GM19043 (cell line): ENCODE results near the gene MYT1.
"Not testable (repeated sequence)": the region's sequence is repeated elsewhere in the genome, so short reads cannot be mapped to it uniquely, and the experiment has no call there.

Experiments
- ATAC-seq: cut with Tn5 transposase; IDR thresholded peaks from one replicate; pipeline ENCODE4 v1.9.1; 2021; ENCODE audit warnings: low read depth; ENCODE audit not compliant: unreplicated experiment

Gene MYT1

DNA sequence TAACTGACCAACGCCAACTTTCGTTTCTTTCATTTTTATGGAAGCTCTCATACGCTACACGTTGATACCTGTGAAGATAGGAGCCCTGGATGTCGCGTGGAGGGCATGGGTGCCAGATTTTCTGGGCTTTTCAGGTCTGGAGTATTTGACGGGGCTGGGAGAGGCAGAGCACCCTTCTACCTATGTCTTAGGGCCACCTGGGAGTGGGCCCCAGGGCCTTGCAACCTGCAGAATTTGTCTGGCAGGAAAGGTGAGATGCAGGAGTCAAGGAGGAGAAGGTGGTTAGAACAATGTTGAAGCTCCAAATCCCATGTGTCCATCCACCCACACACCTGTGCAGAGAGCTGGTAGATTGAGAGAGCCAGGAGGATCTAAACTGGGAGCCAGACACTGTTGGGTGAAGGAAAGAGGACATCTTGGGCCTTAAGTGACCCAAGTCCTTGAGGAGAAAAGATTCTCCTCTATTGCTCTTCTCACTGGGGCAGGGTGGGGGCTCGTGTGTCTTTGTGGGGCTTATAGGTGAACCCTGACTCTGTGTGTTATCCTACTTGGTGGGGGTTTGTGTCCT is 63.9 kb downstream of the MYT1 start:
- no peak for ATAC-seq

DNA sequence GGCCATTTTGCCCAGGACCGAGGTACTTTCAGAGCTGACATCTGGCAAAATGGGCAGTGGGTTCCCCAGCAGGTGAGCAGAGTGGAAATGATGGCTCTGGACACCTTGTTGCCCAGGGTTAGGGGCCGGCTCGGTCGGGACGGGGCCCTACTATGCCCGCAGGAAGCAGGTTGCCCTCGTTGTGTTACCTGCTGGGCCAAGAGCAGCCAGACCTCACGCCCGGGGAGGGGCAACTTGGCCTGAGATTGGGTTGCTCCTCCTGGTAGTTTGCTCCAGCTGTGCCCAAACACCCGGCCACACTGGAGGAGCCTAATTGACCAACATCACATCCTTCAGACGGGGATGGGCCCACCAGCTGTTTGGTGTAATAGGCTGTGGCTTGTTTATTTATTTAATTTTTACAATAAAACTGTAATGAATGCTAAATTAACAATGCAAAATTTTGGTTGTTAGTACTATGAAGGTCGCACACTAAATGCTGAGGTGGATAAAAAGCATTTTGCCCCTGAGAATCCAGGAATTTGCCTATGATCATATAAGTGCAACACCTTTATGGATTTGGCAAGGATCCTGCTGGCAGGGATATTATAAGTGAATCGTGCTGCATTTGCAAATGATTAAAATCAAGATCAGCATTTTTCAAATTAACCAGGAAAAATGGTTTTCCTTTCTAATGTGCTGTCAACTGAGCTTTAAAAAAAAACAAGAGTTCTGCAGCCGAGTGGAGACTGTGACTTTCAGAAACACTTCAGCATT is 64.7 kb downstream of the MYT1 start:
- ATAC-seq = no peak

DNA sequence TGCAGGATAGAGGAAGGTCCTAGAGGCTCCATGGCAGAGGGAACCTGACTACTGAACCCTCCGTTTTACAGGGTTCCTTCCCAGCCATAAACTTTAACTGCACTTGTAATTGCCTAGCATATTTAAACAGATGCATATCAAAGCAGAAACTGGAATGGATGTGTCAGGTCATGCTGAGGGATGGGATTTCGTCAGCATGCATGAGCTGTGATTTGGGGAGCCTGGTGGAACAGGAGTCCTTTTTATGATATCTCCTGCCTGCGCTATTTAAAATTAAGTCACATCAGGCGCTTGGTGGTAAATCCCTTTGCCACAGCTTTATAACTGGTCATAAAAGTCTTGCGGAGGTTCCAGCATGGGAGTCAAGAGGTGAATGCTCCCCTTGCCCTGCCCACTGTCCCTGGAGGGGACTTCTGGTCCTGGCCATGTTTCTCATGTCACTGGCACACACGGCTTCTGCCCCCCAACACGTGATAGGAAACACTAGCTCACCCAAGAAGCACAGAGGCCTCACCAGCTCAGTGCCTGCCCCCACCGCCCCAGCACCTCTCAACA is 65.3 kb downstream of the MYT1 start:
- no peak for ATAC-seq

DNA sequence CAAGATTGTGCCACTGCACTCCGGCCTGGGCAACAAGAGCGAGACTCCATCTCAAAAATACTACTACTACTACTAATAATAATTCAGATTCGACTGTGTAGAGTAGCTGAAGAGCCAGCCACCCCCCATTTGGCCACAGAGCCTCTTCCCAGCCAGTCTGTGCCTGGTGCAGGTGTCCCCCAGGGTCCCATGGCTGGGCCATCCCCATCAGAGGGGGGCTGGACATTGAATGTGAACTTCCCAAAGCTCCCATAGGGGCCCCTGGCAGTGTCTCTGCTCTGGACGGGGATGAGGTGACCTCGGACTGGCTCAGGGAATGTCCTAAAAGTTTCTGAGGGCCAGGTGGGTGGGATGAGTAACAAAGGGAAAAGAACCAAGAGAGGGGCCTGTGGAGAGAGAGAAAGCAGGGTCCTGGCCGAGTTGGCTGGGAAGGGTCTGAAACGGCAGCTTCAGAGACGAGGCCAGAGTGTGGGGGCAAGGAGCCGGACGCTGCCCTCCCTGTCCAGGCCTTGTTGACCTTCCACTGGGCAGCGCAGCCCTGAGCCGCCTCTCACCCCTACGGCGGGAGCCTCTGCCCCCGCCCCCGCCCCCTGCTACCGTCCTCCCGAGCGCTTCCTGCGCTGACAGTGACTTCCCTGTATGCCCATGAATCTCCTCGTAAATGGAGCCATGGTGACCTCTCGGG is 66.4 kb downstream of the MYT1 start:
- no peak for ATAC-seq

DNA sequence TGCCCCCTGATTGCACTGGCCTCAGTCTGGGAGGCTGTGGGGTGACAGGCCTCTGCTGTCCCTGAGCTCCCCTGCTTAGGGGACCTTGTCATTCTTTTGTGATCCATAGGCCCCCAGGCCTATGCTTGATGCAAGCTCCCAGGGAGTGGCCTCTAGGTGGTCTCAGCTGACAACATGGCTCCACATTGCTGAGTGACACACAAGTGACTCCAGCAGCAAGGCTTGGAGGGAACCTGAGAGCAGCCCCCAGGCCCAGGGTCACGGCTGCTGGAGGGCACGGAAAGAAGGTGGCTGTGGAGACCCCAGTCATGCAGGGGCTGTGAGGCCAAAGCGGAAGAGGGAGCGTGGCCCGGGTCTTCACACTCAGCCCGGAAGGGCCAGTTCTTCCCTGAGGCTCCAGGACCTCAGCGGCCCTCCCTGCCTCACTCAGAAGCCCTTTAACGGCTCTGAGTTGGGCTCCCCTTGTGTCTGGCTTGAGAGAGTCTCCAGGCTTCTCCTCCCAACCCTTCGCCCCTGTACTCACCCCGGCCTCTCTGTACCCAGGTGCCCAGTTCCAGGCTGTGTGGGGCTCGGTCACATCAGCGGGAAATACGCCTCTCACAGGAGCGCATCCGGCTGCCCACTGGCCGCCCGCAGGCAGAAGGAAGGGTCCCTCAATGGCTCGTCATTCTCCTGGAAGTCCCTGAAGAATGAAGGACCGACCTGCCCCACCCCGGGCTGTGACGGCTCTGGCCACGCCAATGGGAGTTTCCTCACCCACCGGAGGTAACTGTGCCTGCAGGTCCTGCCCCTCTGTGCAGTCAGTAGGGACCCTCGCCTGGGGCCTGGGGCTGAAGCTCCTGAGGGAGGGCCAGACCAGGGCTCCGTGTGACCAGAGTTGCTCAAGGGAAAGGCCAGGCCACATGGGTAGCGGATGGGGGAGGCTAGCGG is 67.6 kb downstream of the MYT1 start:
- no peak for ATAC-seq

DNA sequence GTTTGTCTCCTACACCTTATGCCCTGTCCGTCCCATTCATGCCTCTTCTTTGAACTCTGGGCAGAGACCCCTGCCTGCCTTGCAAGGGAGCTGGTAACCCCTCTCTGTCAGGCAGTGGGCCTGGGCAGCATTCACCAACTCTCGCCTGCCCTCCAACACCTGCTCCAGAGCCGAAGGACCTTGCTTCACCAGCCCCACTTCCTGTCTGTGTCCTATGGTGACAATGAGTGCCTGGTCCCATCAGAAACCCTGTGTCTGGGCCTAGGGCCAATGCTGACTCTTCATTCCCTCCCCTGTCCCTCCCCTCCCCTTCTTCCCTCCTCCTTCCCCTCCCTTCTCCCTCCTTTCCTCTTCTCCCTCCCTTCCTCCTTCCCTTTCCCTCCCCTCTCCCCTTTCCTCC is 68.5 kb downstream of the MYT1 start:
- no peak for ATAC-seq

DNA sequence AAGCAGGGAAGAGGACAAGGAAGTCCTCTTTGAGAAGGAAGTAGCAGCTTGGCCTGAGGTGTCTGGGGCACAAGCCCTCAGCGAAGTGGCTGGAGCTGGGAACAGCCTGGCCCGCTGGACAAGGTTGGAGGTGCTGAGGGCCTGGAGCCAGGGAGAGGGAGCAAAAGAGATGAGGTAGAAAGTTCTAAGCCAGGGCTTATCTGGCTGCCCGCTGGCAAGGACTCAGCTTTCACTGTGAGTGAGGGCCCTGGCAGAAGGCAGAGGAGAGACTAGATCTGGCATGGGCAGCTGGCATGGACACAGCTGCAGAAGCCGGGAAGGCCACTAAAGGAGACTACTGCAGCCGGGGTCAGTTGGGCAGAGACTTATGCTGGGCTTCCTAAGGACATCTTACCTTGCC is 69.5 kb downstream of the MYT1 start:
- ATAC-seq = no peak

DNA sequence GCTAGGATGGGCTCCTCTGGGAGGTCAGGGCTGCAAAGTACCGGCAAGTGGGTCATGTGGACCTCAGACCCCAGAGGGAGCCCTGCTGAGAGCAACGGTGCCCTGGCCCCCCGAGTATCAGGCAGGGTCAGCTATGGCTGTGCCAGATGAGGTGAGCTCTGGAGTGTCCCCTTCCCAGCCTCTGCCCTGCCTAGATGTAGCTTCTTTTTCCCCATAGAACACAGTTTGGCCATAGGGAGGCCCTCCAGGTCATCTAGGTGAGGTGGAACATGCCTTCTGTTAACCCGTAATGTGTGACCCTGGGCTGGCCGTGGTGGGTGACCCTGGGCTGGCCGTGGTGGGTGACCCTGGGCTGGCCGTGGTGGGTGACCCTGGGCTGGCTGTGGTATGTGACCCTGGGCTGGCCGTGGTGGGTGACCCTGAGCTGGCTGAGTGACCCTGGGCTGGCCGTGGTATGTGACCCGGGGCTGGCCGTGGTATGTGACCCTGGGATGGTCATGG is 70.1 kb downstream of the MYT1 start:
- no peak for ATAC-seq

DNA sequence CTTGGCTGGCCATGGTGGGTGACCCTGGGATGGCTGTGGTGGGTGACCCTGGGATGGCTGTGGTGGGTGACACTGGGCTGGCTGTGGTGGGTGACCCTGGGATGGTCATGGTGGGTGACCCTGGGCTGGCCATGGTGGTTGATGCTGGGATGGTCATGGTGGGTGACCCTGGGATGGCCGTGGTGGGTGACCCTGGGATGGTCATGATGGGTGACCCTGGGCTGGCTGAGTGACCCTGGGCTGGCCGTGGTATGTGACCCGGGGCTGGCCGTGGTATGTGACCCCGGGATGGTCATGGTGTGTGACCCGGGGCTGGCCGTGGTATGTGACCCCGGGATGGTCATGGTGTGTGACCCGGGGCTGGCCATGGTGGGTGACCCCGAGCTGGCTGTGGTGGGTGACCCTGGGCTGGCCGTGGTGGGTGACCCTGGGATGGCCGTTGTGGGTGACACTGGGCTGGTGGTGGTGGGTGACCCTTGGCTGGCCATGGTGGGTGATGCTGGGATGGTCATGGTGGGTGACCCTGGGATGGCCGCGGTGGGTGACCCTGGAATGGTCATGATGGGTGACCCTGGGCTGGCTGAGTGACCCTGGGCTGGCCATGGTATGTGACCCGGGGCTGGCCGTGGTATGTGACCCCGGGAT is 70.8 kb downstream of the MYT1 start:
- not testable (repeated sequence) for ATAC-seq

DNA sequence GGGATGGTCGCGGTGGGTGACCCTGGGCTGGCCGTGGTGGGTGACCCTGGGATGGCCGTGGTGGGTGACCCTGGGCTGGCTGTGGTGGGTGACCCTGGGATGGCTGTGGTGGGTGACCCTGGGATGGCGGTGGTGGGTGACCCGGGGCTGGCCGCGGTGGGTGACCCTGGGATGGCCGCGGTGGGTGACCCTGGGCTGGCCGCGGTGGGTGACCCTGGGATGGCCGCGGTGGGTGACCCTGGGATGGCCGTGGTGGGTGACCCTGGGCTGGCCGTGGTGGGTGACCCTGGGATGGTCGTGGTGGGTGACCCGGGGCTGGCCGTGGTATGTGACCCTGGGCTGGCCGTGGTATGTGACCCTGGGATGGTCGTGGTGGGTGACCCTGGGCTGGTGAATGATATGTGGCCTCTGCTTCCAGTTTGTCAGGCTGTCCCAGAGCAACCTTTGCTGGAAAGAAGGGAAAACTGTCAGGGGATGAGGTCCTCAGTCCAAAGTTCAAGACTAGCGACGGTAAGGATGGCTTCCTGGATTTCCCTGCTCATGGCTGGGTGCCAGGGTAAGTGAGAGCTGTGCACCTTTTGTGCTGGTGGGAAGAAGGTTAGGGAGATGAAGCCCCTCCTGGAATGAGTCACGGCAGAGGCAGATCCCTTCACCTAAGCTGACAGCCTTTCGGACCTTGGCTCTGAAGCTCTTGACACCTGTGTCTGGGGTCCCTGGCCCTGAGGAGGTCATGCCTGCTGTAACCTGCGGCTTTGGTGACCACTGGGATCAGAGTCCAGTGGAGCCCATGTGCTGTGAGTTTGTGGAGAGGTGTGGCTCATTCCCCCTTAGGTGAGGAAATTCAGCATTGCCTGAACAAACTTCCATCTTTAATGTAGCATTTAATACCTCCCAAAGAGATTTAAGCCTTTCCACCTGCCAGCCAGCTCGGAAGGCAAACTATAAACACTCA is 72.2 kb downstream of the MYT1 start:
- no peak for ATAC-seq

DNA sequence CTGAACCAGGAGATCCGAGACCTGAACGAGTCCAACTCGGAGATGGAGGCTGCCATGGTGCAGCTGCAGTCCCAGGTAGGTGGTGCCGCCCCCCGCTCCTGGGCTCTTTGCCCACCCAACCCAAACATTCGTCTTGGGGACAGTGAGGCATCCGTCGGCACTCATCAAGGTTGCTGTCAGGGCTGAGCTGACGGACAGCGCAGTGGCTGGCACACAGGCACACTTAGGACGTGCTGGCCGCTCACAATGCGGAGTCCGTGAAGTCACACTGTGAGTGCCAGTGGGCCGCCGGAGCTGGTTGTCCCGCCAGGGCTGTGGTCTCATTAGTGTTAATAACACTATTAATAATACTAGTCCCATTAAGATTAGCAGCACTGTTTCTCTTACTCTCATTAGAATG is 73.1 kb downstream of the MYT1 start:
- ATAC-seq = no peak

DNA sequence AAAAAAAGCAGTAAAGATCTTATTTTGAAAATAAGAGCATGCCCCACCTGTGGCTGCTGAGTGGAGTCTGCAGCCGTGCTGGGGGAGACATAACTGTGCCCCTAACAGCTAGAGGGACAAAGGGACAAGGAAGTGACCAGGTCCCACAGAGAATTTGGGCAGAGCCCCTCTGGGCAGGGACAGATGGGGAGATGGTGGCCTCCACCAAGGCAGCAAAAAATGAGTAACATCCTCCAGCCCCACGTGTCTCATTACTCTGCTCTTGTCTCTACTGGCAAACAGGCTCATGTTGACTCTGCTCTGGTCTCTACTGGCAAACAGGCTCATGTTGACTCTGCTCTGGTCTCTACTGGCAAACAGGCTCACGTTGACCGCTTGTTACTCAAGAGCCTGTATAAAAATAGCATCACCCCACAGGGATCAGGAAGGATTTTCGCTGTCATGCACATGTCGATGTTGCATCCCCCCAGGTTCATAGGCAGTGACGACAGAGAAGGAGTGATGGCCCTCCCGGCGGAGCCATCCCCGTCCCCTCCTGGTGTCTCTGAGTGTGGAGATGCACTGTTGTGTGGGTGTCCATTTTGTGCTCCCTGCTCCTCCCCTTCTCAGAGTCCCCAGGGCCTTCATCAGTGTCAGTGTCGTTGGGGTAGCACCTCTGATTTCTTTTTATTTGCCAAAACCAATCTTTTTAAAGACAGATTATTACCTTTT is 74.0 kb downstream of the MYT1 start:
- ATAC-seq = no peak

DNA sequence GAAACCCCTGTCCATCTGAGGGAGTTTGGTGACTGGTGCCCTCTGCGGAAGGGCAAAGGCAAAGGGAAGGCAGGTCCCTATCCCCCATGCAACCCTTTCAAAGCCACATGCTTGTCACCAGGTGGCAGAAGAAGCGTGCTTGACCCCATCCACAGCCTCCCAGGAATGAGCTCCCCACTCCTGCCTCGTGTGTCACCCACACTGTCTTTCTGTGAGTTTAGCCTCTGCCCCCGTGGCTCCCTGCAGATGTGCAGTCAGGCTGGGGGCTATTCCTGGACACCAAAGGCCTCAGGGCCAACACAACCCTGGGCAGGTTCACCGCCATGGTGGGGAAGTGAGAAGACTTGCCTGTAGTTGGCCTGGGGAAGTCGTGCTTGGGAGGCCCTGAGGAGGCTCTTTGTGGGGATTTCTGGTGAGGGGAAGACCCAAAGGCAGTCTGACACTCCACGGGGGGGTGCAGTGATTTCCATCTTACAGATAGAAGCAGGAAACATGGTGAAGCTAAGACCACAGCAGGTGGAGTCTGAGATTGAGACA is 74.7 kb downstream of the MYT1 start:
- no peak for ATAC-seq

DNA sequence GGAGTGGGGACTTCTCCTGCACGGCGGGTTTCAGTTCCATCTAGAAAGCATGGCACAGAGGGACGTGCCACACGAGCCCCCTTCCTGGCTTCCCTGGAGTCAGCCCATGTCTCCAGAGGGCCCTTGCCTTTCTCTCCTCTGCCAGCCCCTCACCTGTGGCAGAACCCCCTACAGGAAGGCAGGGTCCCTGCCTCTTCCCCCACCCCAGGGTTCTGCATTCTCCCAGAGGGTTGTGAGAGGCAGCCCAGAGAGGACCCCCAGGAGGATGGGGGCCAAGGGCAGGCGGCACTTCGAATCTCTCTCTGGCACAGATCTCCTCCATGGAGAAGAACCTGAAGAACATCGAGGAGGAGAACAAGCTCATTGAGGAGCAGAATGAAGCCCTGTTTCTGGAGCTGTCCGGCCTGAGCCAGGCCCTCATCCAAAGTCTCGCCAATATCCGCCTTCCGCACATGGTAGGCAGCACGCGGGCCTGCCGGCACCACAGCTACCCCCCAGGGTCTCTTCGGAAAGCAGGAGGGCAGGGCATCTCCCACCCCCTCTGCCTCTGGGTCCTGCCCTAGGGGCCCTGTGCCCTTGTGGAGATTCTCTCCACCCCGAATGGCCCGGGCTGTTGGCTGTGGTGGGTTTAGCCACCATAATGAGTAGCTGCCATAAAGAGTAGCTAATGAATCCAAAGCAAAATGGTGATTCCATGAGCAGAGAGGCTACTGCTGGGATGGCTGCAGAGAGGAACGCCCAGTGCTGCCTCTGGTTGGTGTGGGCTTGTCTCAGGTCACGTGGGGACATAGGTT is 75.4 kb downstream of the MYT1 start:
- no peak for ATAC-seq

DNA sequence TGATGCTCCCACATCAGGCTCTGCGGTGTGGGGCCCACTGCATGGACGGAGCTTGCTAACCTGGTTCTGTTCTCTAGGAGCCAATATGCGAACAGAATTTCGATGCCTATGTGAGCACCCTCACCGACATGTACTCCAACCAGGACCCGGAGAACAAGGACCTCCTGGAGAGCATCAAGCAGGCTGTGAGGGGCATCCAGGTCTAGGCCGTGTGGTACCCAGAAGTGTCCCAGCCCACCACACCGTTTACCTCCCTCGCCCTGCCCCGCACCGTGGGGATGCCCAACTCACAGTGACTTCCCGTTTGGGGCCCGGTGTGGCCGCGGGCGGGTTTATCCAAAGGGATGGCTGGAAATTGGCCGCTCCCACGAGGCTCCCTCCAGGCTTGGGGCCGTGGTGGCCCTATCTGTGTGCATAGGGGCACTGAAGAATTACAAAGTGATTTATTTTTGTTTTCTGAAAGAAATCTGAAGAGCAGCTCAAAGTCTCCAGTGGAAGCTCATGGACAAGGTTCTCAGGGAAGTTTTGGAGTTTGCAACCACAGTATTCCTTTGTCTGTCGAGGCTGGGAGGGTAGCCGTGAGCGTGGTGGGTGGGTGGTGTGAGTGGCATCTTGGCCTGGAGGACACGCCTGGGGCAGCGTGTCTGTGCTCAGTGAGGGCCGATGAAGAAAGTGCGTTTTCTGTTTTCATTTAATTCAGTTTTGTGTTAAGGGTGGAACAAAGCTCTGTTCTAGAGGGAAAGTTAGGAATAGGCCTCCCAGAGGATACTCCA is 76.2 kb downstream of the MYT1 start:
- ATAC-seq = no peak

DNA sequence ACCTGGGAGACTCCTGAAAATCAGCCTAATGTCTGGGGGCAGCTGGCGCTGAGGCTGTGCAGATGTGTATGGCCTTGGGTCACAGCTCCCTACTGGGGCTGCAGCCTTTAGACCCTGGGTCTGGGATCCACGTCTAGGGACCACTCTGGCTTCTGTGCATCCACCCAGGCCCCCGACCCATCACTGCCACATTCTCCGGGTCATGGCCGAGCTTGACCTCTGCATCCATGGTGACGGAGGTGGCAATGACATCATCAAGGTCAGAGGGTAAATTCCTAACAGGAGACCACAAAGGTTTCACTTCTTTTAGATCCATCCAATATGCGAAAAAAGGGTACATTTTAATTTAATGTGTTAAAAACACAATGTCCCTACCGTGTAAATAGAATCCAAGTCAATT is 76.8 kb downstream of the MYT1 start:
- ATAC-seq = no peak
